Measurements from ENCODE around the gene HLX. TPM values are rescaled to one million over a fixed set of nuclear protein-coding genes. Genes with fewer than 3 reads are reported as not detected.

HLX gene
- total and polyA plus RNA-seq, 9 of the 15 experiments (the other 6 are each of a cell fraction or from before 2014, with no cell fraction given), result 0.10 to 3.0 (median 1.6) TPM

GRCh38 chr1:220888417-220888986 is 9.3 kb downstream of the HLX start:
- Histone ChIP-seq H3K9me1 (ENCODE audit: control insufficient read depth, insufficient read depth, low read length) (no peaks in the 10 kb centered on the region), H3K4me1 (replicated peaks in 1 of 2; ENCODE audit: control insufficient read depth in 2 of 2, insufficient read depth in 2 of 2, low read length in 2 of 2) (peaks cover 0 to 12% of the 10 kb centered on the region in 2 experiments; a peak in 1 of 5 replicates), H3K4me2 (ENCODE audit: insufficient read depth, low read length) (no peak overlapping the region), H3K9me3 (replicated peaks; ENCODE audit: control insufficient read depth, insufficient read depth, low read depth, low read length) (no peaks in the 10 kb centered on the region), H3K36me3 (ENCODE audit: control insufficient read depth, insufficient read depth, low read length) (no peaks in the 10 kb centered on the region), H3K4me3 (no peak overlapping the region), H2AFZ (ENCODE audit: low read depth, low read length) (no peak overlapping the region), H3K27me3 (ENCODE audit: control insufficient read depth in 2 of 2, insufficient read depth in 2 of 2, low read length in 2 of 2) (peaks cover 38 to 86% of the 10 kb centered on the region in 2 experiments), H3K9ac (ENCODE audit: insufficient read depth in 1 of 2, low read depth in 2 of 2, low read length in 2 of 2) (no peak overlapping the region), H3K27ac (ENCODE audit: extremely low read depth, low read depth, low read length) (no peak overlapping the region), H3K79me2 (ENCODE audit: control insufficient read depth, insufficient read depth, low read length) (no peaks in the 10 kb centered on the region), H4K20me1 (replicated peaks; ENCODE audit: control insufficient read depth, insufficient read depth, low read length) (no peaks in the 10 kb centered on the region)
- DNase-seq (ENCODE audit: extremely low read depth in 1 of 4, low spot score in 3 of 4), result no peak
- no peak for TF ChIP-seq SETDB1 (IDR thresholded peaks at IDR 0.05; ENCODE audit: low read length)
- TF ChIP-seq USF2 (CRISPR knock-in tag; IDR thresholded peaks at IDR 0.05), result no peak
- TF ChIP-seq IRF9 (tag; IDR thresholded peaks at IDR 0.05), result no peak
- TF ChIP-seq TRIM24 (IDR thresholded peaks at IDR 0.05), result no peak
- FAIRE-seq, result no peak
- CTCF ChIA-PET (ENCODE audit: low intra/inter-chr PET ratio), result no interaction called here
- in situ Hi-C loops (cut with MboI) (no loop called here), intact Hi-C loops (cut with micrococcal nuclease) (no loop called here)
- no TSS peak for BruUV-seq (replicated peaks)
- WGBS (ENCODE audit: insufficient coverage, low coverage, missing lambda C conversion rate), result 5% methylated on average over 14 of the region's 14 CpGs
- no peak for ATAC-seq
- POLR2A ChIA-PET, result no interaction called here

Data from K562 (cell line).